OCI-LY1 (cell line): ENCODE results near the gene KCTD16.

Source experiments
- H2AFZ ChIP-seq: fragments of 200-600 bp; sonication (generic), shearing (Covaris generic); 2 replicates; pipeline ENCODE4 v1.6.0; 2014; ENCODE audit warnings: antibody characterized with exemption, mild to moderate bottlenecking, low read length
- H3F3A ChIP-seq: fragments of 200-600 bp; sonication (generic), shearing (Covaris generic); 2 replicates; pipeline ENCODE4 v1.6.0; 2014; ENCODE audit warnings: mild to moderate bottlenecking, antibody characterized with exemption, low read length, moderate library complexity; ENCODE audit not compliant: insufficient read depth
- H3K27ac ChIP-seq: fragments of 200-600 bp; sonication (generic); 2 replicates; pipeline ENCODE4 v1.5.1; 2014; ENCODE audit warnings: low read length, mixed run types, mild to moderate bottlenecking, low read depth; ENCODE audit not compliant: poor library complexity, severe bottlenecking
- H3K27me3 ChIP-seq: fragments of 200-600 bp; sonication (generic); 2 replicates; pipeline ENCODE4 v1.6.0; 2014; ENCODE audit warnings: antibody characterized with exemption, mild to moderate bottlenecking, low read length, moderate library complexity; ENCODE audit not compliant: insufficient read depth
- H3K36me3 ChIP-seq: fragments of 200-600 bp; sonication (generic); 2 replicates; pipeline ENCODE4 v1.6.1; 2014; ENCODE audit warnings: mild to moderate bottlenecking, antibody characterized with exemption, low read length, moderate library complexity, mixed read lengths; ENCODE audit not compliant: insufficient read depth
- H3K4me1 ChIP-seq: fragments of 200-600 bp; sonication (generic); 2 replicates; pipeline ENCODE4 v1.5.1; 2014; ENCODE audit warnings: mild to moderate bottlenecking, low read length, moderate library complexity; ENCODE audit not compliant: insufficient read depth, severe bottlenecking
- H3K4me2 ChIP-seq: fragments of 200-600 bp; sonication (generic), shearing (Covaris generic); 2 replicates; pipeline ENCODE4 v1.6.1; 2014; ENCODE audit warnings: low read length
- H3K4me3 ChIP-seq: fragments of 200-600 bp; sonication (generic); 2 replicates; pipeline ENCODE4 v1.5.1; 2014; ENCODE audit warnings: low read length, low read depth, mild to moderate bottlenecking, mixed read lengths; ENCODE audit not compliant: poor library complexity, severe bottlenecking
- H3K79me2 ChIP-seq: fragments of 200-600 bp; shearing (Covaris generic); 2 replicates; pipeline ENCODE4 v1.6.1; 2016; ENCODE audit warnings: mixed run types, low read length, mixed read lengths; ENCODE audit not compliant: insufficient read depth
- H3K9ac ChIP-seq: fragments of 200-600 bp; sonication (generic), shearing (Covaris generic); 2 replicates; pipeline ENCODE4 v1.6.1; 2014; ENCODE audit warnings: mild to moderate bottlenecking, low read length, mixed read lengths
- H3K9me2 ChIP-seq: fragments of 200-600 bp; sonication (generic), shearing (Covaris generic); 2 replicates; pipeline ENCODE4 v1.6.1; 2014; ENCODE audit warnings: low read depth, mild to moderate bottlenecking, low read length, mixed read lengths
- H3K9me3 ChIP-seq: fragments of 200-600 bp; shearing (Covaris generic); 2 replicates; pipeline ENCODE4 v1.6.1; 2014; ENCODE audit warnings: low read length, mixed read lengths
- H4K20me1 ChIP-seq: fragments of 200-600 bp; sonication (generic), shearing (Covaris generic); 2 replicates; pipeline ENCODE4 v1.6.0; 2016; ENCODE audit warnings: mild to moderate bottlenecking, low read length; ENCODE audit not compliant: insufficient read depth
- EZH2 ChIP-seq: fragments of 200-600 bp; sonication (generic), shearing (Covaris generic); IDR thresholded peaks from 2 replicates; pipeline ENCODE4 v1.8.0; 2017; ENCODE audit warnings: borderline replicate concordance, mixed run types, mild to moderate bottlenecking, antibody characterized with exemption, low read length, moderate library complexity, mixed read lengths
- TF ChIP-seq, protein P1 (sequence below): fragments of 200-600 bp; sonication (generic), shearing (Covaris generic); IDR thresholded peaks from 2 replicates; pipeline ENCODE4 v1.5.1; 2017; ENCODE audit warnings: mild to moderate bottlenecking, antibody characterized with exemption, low read length, moderate library complexity, mixed read lengths

The KCTD16 gene

DNA sequence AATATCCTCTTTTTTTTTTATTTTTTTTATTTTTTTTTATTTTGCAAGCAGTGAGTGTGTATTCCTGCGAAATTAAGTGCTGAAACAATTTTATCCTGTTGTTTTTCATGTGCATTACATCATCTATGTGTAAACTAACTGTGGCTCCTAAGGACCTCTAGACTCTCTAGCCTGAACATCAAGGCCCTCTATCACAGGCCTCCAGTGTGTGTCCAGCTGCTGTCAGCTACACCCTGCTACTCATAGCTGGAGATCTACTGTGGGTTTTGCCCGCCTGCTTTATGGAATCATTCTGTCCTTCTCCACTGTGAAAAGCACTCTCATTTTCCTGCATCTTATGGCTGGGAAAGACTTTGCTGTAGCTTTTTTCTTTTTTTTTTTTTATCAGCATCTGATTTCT, 157.8 kb downstream of the KCTD16 start:
- H4K20me1 ChIP-seq: no peaks in the 10 kb centered on the region
- H3K27ac ChIP-seq: no peak overlapping the region
- no peak overlapping the region for H3K4me2 ChIP-seq
- H3K79me2 ChIP-seq: no peaks in the 10 kb centered on the region
- H3K9ac ChIP-seq: no peak overlapping the region
- no peak for TF ChIP-seq EZH2
- TF ChIP-seq, protein P1, sequence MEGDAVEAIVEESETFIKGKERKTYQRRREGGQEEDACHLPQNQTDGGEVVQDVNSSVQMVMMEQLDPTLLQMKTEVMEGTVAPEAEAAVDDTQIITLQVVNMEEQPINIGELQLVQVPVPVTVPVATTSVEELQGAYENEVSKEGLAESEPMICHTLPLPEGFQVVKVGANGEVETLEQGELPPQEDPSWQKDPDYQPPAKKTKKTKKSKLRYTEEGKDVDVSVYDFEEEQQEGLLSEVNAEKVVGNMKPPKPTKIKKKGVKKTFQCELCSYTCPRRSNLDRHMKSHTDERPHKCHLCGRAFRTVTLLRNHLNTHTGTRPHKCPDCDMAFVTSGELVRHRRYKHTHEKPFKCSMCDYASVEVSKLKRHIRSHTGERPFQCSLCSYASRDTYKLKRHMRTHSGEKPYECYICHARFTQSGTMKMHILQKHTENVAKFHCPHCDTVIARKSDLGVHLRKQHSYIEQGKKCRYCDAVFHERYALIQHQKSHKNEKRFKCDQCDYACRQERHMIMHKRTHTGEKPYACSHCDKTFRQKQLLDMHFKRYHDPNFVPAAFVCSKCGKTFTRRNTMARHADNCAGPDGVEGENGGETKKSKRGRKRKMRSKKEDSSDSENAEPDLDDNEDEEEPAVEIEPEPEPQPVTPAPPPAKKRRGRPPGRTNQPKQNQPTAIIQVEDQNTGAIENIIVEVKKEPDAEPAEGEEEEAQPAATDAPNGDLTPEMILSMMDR: no peak
- no peak overlapping the region for H3K4me3 ChIP-seq
- peaks cover 5% of the 10 kb centered on the region for H3K4me1 ChIP-seq
- H3F3A ChIP-seq: no peaks in the 10 kb centered on the region
- H3K9me3 ChIP-seq: no peaks in the 10 kb centered on the region
- H3K27me3 ChIP-seq: no peaks in the 10 kb centered on the region
- no peaks in the 10 kb centered on the region for H3K36me3 ChIP-seq
- H3K9me2 ChIP-seq: no peaks in the 10 kb centered on the region
- no peak overlapping the region for H2AFZ ChIP-seq

DNA sequence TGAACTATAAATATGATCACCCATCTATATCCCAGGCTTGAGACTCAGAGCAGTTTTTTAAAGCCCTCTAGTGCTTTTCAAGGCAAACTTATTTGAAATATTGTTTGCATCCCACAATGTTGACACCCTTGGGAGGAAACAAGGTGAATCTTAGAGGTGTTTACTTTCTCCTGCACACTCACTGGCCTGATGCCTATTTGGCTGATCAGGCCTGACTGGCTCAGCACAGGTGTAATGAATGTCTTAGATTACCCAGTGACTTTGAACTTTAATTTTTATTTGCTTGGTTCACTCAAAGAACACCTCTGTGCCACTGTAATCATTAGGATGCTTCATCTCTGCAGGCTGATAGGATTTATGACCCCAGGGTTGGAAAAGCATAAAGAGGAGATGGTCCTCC, 158.3 kb downstream of the KCTD16 start:
- Histone ChIP-seq H3K27ac (no peak overlapping the region), H3K9me2 (no peaks in the 10 kb centered on the region), H4K20me1 (no peaks in the 10 kb centered on the region), H3K27me3 (no peaks in the 10 kb centered on the region), H3K4me2 (no peak overlapping the region), H3K36me3 (no peaks in the 10 kb centered on the region), H2AFZ (no peak overlapping the region), H3F3A (no peaks in the 10 kb centered on the region), H3K9me3 (no peaks in the 10 kb centered on the region), H3K9ac (no peak overlapping the region), H3K79me2 (no peaks in the 10 kb centered on the region), H3K4me3 (no peak overlapping the region), H3K4me1 (peaks cover 5% of the 10 kb centered on the region)
- TF ChIP-seq, protein P1: no peak
- no peak for TF ChIP-seq EZH2

DNA sequence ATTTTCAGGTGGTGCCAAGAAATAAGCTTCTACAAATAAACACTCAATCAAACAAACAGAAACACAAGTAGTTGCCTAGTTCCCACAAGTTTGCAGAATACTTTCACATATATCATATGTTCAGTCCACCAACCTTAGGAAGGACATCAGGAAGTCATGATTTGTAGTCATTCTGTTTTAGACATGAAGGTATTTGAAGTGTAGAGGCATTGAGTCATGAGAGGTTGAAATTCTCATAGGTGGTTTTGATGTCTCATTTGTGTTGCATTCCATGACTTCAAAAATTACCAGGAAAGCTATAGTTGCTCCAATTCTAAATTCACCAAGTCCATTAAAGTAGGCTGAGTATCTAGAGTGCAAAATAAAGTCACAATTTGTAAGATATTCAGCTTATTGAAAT, 159.0 kb downstream of the KCTD16 start:
- Histone ChIP-seq H3F3A (no peaks in the 10 kb centered on the region), H3K79me2 (no peaks in the 10 kb centered on the region), H3K27ac (no peak overlapping the region), H3K9me3 (no peaks in the 10 kb centered on the region), H3K4me2 (no peak overlapping the region), H3K4me3 (no peak overlapping the region), H3K9me2 (no peaks in the 10 kb centered on the region), H3K4me1 (peaks cover 5% of the 10 kb centered on the region), H4K20me1 (no peaks in the 10 kb centered on the region), H2AFZ (no peak overlapping the region), H3K9ac (no peak overlapping the region), H3K27me3 (no peaks in the 10 kb centered on the region), H3K36me3 (no peaks in the 10 kb centered on the region)
- TF ChIP-seq, protein P1: no peak
- TF ChIP-seq EZH2: no peak
